Right renal cortex interstitium (tissue), 3 donors: ENCODE data around the gene DDX3X. TPM values are rescaled to one million over a fixed set of nuclear protein-coding genes. Genes with fewer than 3 reads are reported as not detected.
A peak's percentile ranks its signal among the peaks of the same experiment; 100 is the strongest.
"Not testable (repeated sequence)": the region's sequence is repeated elsewhere in the genome, so short reads cannot be mapped to it uniquely, and the experiment has no call there.

Experiments used
- DNase-seq, 3 donors: peaks; one replicate each; pipeline ENCODE4 v3.0.0-alpha.2; 2013; ENCODE audit warnings: low read depth in 3 of 3, low spot score in 2 of 3
- polyA plus RNA-seq, 3 donors: library from polyadenylated mRNA; unstranded; fragments of 120-200 nt; gene quantifications; one replicate each; pipeline ENCODE4 v1.2.1, GENCODE V29; 2013; ENCODE audit not compliant: insufficient read length in 3 of 3

Gene DDX3X
- polyA plus RNA-seq = 100 to 1,000 TPM; 222 to 237 (median 234) TPM

- peak; percentile 66 to 80 (median 73) for DNase-seq
Measured at GRCh38 chrX:41333744-41334362, at the start of gene DDX3X. TSS of gene DDX3X (plus strand) at chrX:41334162. CDS start at chrX:41334253, 91 bp downstream.

GRCh38 chrX:41285928-41286327, 48.0 kb upstream of the DDX3X start:
- not testable (repeated sequence) for DNase-seq

GRCh38 chrX:41288641-41289040, 45.3 kb upstream of the DDX3X start:
- no peak for DNase-seq

- DNase-seq = no peak
Measured at GRCh38 chrX:41289095-41289494, 44.9 kb upstream of the DDX3X start.

GRCh38 chrX:41291309-41291708, 42.7 kb upstream of the DDX3X start:
- no peak for DNase-seq

- no peak for DNase-seq
Measured at GRCh38 chrX:41293269-41293668, 40.7 kb upstream of the DDX3X start.

GRCh38 chrX:41300758-41301437, 33.1 kb upstream of the DDX3X start:
- DNase-seq = no peak

- DNase-seq = no peak
Measured at GRCh38 chrX:41301438-41301824, 32.5 kb upstream of the DDX3X start.

- DNase-seq = no peak
Measured at GRCh38 chrX:41302370-41302769, 31.6 kb upstream of the DDX3X start.

- DNase-seq = no peak
Measured at GRCh38 chrX:41303013-41303412, 30.9 kb upstream of the DDX3X start.

- no peak for DNase-seq
Measured at GRCh38 chrX:41304178-41304577, 29.8 kb upstream of the DDX3X start.

- DNase-seq = no peak
Measured at GRCh38 chrX:41308884-41309647, 24.9 kb upstream of the DDX3X start.

- DNase-seq = no peak
Measured at GRCh38 chrX:41312786-41313185, 21.2 kb upstream of the DDX3X start.

GRCh38 chrX:41313419-41313818, 20.5 kb upstream of the DDX3X start:
- no peak for DNase-seq

GRCh38 chrX:41314204-41314603, 19.8 kb upstream of the DDX3X start:
- DNase-seq = no peak

GRCh38 chrX:41314881-41315280, 19.1 kb upstream of the DDX3X start:
- no peak for DNase-seq

GRCh38 chrX:41316266-41316665, 17.7 kb upstream of the DDX3X start:
- not testable (repeated sequence) for DNase-seq

- DNase-seq = no peak
Measured at GRCh38 chrX:41317477-41318208, 16.3 kb upstream of the DDX3X start.

- no peak for DNase-seq
Measured at GRCh38 chrX:41320393-41320792, 13.6 kb upstream of the DDX3X start.

GRCh38 chrX:41322821-41323603, 10.9 kb upstream of the DDX3X start:
- no peak for DNase-seq
